Astrocyte (in vitro differentiated cells and primary cell): ENCODE measurements around the gene FAM209B.
"Not testable (repeated sequence)": the region's sequence is repeated elsewhere in the genome, so short reads cannot be mapped to it uniquely, and the experiment has no call there.

Experiments
- CTCF ChIP-seq: IDR thresholded peaks from 2 replicates; pipeline ENCODE4 v1.5.1; 2011; ENCODE audit warnings: low read depth, mild to moderate bottlenecking, inconsistent platforms, low read length, moderate library complexity; ENCODE audit not compliant: insufficient read depth
- EZH2 ChIP-seq: IDR thresholded peaks from 2 replicates; pipeline ENCODE4 v1.6.1; 2012; ENCODE audit warnings: mild to moderate bottlenecking, low read length, inconsistent platforms; ENCODE audit not compliant: insufficient read depth

DNA sequence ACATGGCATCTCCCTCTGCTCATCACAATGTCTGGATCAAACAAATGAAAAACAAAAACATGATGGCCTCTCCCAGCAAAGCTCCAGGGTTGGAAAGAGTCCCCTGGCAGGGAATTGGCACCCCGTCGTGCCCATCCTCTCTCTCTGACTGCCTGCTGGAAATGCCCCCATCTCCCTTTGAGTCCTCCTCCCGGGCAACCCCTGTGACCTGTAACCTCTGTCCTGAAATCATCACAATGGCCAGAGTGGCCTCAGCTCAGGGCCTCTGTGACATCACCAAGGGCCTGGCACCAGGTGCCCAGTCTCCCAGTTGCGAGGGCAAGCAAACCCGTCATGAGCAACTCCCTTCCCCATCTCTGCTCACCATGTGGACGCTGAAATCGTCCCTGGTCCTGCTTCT, 8.6 kb upstream of the FAM209B start, which contains the start of gene FAM209A:
- TF ChIP-seq CTCF, EZH2: not testable (repeated sequence)
